Activated B cell treated with CpG ODN at 0.5 μM for 24 hours (primary cell): ENCODE measurements around the gene CENPW. TPM values are rescaled to one million over a fixed set of nuclear protein-coding genes. Genes with fewer than 3 reads are reported as not detected.

Experiments used
- ATAC-seq: fragments of 200-7000 bp; cut with Tn5 transposase; one replicate; pipeline ENCODE4 v1.10.0; 2021; ENCODE audit warnings: low read depth, mild to moderate bottlenecking, moderate library complexity
- CTCF ChIA-PET: fragments of 350-600 bp; sonication (Branson Sonifier 250); formaldehyde crosslinking; loops from one replicate; lab custom pipeline; 2021; ENCODE audit warnings: antibody characterized with exemption; lab: Charles Lee
- POLR2A ChIA-PET: fragments of 350-600 bp; sonication (Branson Sonifier 250); formaldehyde crosslinking; loops from one replicate; lab custom pipeline; 2021; ENCODE audit warnings: antibody characterized with exemption; lab: Charles Lee
- DNase-seq: peaks from one replicate; pipeline ENCODE4 v3.0.0; 2022
- H3K27ac Mint-ChIP-seq: one replicate; pipeline ENCODE4 v1.8.0; 2020; ENCODE audit warnings: mixed read lengths
- H3K27me3 Mint-ChIP-seq: one replicate; pipeline ENCODE4 v1.8.0; 2021; ENCODE audit warnings: mixed read lengths
- H3K36me3 Mint-ChIP-seq: one replicate; pipeline ENCODE4 v1.8.0; 2021; ENCODE audit warnings: low read depth, mixed read lengths
- H3K4me1 Mint-ChIP-seq: one replicate; pipeline ENCODE4 v1.8.0; 2021; ENCODE audit warnings: mixed read lengths
- H3K4me3 Mint-ChIP-seq: one replicate; pipeline ENCODE4 v1.8.0; 2020; ENCODE audit warnings: mild to moderate bottlenecking, mixed read lengths
- H3K9me3 Mint-ChIP-seq: one replicate; pipeline ENCODE4 v1.8.0; 2020; ENCODE audit warnings: mixed read lengths
- CTCF ChIP-seq: fragments of 200-600 bp; IDR thresholded peaks from one replicate; pipeline ENCODE4 v1.8.0; 2022; ENCODE audit warnings: antibody characterized with exemption, mild to moderate bottlenecking
- intact Hi-C: fragments of 100-400 bp; cut with micrococcal nuclease; formaldehyde crosslinking; loops from one replicate; pipeline ENCODE4 v1.15.1; 2024
- total RNA-seq: library from RNA; stranded (reverse); gene quantifications from 2 replicates; pipeline ENCODE4 v1.2.3, GENCODE V29; 2022

The CENPW gene
- total RNA-seq, 1 donor from 2014 or later, result 5.2 TPM

DNA sequence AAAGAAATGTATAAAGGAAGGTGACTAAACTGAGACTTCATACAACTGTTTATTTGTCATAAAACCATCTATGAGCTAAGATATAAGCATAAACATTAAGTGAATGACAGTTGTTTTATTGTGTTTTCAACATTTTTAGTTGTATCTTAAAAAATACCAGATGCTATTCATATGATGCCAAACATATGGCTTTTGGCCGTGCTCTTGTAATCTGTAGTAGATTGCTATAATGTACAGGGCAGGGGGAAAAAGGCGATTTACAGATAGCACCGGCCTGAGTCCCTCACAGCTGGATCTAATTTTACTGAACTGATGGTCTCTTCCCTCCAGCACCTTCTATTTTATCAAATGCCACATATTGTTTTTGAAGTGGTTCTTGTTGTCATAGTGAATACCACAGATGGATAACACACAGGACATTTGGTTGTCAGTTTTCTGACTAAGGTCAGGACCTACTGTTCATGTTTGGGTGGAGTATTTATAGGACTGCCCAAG is 48.2 kb downstream of the CENPW start:
- no peak for TF ChIP-seq CTCF

GRCh38 chr6:126396131-126396530 is 56.2 kb downstream of the CENPW start:
- TF ChIP-seq CTCF, result no peak
- ChIA-PET POLR2A (no interaction called here), CTCF (no interaction called here)
- Mint-ChIP-seq H3K27me3 (no peaks in the 10 kb centered on the region), H3K4me1 (no peaks in the 10 kb centered on the region), H3K36me3 (no peaks in the 10 kb centered on the region), H3K4me3 (no peak overlapping the region), H3K27ac (no peak overlapping the region), H3K9me3 (peaks cover 4% of the 10 kb centered on the region)
- intact Hi-C loops, result no loop called here
- DNase-seq (no peak), ATAC-seq (no peak)

More for the DNA sequence above, 48.2 kb downstream of the CENPW start:
- no peaks in the 10 kb centered on the region for H3K27me3 Mint-ChIP-seq
- intact Hi-C loops, result no loop called here
- H3K9me3 Mint-ChIP-seq, result peaks cover 18% of the 10 kb centered on the region
- no peaks in the 10 kb centered on the region for H3K36me3 Mint-ChIP-seq
- ATAC-seq (no peak), DNase-seq (no peak)
- CTCF ChIA-PET, result no interaction called here
- no peaks in the 10 kb centered on the region for H3K4me1 Mint-ChIP-seq
- H3K27ac Mint-ChIP-seq, result no peak overlapping the region
- no peak overlapping the region for H3K4me3 Mint-ChIP-seq
- POLR2A ChIA-PET, result no interaction called here
